OCI-M1 (cell line): ENCODE results near the gene EFCAB8.
"Not testable (repeated sequence)": the region's sequence is repeated elsewhere in the genome, so short reads cannot be mapped to it uniquely, and the experiment has no call there.

ENCODE experiments used
- DNase-seq: peaks from one replicate; lab custom pipeline; 2025; lab: John Stamatoyannopoulos, UW

Gene EFCAB8

DNA sequence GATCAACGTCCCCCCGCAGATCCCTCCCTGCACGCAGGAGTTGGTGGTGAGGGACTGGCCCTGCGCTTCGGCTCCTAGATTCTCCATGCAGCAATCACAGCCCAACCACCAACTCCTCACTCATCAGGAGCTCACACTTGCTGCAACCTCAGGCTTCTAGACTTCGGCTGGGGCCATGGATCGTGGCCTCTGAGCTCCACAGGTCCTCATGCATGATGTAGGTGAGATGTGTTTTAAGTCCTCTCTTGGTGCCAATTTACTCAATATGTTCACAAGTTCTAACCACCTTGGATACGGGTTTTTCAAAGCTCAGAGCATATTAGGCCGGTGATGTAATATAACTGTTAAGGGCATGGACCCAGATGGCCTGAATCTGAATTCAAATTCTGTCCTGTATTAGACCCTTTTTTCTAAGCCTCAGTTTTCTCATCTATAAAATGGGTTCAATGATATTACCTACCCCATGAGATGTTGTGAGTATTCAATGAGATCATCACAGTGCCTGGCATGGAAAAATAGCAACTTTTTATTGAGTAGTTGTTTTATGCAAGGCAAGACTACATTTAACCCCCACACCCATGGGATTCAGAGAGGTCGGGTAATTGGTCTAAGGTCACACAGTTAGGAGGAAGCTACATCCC is 114.5 kb downstream of the EFCAB8 start:
- DNase-seq: no peak

DNA sequence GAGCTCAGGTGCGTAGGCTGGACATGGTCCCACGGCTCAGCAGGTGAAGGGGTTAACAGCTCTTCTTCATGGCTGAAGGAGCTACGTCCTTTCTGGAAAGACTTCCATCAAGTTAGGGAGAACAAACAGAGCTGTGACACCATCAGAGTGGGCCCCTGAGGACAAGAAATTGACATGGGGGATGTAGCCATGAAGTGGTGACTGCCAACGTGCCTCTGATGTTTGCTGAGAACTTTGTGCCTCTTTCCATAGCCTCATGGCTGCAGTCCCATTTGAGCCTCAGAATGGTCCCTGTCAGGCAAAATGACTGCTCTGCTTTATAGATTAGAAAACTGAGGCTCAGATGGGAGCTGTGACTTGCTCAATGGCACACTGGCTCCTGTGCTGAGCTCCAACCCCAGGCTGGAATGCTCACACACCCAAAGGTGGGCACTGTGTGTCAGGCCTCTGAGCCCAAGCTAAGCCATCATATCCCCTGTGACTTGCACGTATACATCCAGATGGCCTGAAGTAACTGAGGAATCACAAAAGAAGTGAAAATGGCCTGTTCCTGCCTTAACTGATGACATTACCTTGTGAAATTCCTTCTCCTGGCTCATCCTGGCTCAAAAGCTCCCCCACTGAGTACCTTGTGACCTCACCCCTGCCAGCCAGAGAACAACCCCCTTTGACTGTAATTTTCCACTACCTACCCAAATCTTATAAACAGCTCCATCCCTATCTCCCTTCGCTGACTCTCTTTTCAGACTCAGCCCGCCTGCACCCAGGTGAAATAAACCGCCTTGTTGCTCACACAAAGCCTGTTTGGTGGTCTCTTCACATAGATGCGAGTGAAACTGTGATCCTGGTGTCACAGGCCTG is 115.7 kb downstream of the EFCAB8 start:
- DNase-seq: not testable (repeated sequence)

DNA sequence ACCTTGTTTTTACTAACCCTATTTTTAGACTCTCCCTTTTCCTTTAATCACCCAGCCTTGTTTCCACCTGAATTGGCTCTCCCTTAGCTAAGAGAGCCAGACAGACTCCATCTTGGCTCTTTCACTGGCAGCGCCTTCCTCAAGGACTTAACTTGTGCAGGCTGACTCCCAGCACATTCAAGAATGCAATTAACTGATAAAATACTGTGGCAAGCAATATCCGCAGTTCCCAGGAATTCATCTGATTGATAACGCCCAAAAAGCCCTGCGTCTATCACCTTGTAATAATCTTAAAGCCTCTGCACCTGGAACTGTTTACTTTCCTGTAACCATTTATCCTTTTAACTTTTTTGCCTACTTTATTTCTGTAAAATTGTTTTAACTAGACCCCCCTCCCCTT is 116.4 kb downstream of the EFCAB8 start:
- not testable (repeated sequence) for DNase-seq

DNA sequence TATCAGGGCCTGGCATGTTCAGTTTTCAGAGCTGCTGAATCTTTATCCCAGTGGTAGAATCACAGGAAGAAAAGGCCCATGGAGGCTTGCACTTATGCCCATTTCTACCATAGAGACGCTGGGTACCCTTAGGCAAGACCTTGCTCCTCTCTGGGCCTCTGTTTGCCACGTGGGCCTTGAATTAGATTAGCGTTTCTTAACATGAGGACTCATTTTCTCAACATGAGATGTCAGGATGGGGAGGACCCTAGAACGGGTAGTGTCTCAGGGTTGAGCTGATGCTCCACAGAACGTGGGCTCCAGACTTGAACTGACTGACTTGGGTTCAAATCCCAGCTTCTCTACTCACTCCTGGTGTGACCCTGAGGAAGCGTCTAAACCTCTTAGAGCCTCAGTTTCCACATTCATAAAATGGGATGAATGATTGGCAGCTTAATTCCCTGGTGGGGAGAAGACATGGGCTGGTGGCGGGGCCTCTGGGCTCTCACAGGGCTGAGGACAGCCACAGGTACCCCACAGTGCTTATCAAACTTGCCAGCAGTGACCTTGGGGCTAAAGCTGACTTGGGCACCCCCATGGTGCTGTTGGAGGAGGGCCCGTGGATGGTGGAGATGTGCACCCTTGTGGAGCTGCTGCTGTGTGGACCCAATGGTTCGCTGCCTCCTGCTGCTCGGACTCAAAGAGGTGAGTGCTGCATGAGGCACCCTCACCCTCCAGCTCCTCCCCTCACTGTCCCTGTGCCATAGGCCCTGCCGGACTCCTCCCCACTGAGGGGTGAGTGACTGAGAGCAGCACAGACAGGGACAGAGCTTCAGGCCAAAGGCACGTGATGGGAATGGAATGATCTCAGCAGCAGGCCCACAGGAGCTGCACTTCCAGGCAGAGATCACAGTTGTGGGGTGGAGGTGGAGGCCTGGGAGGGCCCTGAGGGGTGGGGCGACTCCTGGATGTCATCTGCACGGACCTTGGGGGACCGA is 117.3 kb downstream of the EFCAB8 start:
- no peak for DNase-seq

DNA sequence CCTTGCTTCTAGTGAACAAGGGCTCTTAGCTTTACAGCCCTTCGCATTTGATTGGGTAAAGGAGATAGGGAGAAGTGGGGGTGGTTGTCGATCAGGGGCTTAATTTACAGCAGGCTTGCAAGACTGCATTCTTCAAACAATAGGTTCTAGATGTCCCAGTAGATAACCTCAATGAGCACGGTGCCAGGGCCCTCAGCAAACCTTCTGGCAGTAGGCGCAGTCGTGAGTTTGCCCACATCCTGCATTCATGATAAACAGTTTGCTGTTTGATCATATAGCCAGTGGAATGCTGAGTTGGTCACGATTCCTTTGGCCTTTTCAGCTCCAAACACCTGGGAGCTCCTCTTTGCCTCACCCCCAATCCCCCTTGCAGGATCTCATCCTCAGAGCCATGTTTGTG is 118.0 kb downstream of the EFCAB8 start:
- DNase-seq: no peak

DNA sequence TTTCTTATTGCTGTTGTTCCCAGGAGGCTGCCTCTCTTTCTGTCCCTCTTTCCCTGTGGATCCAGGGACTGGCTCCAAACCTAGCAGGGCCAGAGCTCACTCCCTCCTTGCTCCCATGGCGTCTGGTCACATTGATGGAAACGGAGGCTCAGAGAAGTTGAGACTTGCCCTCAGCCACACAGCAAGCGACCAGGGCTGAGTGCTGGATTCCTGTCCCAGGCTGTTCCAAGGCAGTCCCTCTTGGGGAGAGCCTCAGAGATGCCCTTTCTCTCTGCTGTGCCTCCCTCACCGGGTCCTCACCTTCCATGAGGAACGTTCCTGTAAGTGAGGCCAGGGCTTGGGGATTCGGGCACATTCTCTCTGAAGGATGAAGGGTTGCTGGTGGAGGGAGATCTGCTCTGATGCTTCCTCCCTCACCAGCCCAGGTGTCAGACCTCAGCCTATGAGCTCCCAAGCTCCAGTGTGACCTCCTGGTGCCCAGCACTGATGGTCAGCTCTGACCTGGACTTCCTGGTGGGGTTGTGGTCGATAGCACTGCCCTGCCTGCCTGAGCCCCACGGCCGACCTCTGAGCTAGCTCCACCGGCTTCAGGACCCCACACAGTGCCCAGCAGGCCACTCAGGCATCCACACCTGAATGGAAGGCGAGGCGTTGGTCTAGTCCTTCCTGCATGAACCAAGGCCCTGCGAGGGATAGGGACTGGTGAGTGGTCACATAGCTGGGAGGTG is 118.7 kb downstream of the EFCAB8 start:
- DNase-seq: no peak

DNA sequence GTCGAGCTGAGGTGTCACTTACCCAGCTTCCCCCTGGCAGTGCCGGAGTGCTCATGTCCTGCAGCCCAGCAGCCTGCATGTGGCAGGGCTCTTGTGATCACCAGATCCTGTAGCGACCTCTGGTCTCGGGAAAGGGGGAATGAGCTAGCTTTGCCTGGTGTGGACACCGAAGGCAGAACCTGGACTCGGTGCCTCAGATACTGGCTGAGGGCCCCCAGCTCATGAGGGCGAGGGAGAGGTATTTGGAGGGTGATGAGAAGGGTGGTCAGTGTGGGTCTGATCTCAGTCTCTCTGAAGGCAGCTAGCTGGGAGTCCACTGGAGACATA is 119.2 kb downstream of the EFCAB8 start:
- no peak for DNase-seq

DNA sequence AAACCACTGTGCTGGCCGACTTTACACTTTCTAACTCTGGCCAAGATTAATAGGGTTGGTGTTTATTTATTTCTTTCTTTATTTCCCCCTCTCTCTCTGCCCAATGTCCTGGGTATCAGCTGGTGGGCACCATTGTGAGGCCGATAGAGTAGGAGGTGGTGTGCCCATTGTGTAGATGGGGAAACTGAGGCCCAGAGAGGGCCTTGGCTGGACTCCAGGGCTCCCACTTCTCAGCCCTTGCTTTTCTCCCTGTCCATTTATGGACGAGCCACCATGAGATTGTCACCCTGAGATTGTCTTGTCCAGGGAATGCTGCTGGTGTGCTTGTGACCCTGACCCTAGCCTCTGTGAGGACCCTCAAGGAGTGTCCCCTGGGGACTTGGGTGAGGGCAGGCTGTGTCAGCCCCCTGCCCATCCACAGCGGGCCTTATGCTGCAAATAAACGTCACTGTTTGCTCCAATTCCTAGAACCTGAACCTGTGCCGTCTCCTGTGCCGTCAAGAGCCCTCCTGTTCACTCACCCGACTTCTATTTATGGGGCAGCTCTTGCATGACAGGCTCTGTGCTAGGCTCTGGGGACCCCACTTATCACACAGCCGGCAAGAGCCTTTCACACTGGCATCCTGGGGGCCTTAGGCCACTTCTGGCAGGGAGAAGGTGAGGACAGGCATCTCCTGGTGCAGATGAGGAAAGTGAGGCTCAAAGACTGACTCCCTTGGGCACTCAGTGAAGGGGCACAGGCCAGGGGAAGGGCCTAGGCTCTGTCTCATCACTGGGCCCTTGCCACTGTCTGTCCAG is 120.7 kb downstream of the EFCAB8 start:
- DNase-seq: no peak

DNA sequence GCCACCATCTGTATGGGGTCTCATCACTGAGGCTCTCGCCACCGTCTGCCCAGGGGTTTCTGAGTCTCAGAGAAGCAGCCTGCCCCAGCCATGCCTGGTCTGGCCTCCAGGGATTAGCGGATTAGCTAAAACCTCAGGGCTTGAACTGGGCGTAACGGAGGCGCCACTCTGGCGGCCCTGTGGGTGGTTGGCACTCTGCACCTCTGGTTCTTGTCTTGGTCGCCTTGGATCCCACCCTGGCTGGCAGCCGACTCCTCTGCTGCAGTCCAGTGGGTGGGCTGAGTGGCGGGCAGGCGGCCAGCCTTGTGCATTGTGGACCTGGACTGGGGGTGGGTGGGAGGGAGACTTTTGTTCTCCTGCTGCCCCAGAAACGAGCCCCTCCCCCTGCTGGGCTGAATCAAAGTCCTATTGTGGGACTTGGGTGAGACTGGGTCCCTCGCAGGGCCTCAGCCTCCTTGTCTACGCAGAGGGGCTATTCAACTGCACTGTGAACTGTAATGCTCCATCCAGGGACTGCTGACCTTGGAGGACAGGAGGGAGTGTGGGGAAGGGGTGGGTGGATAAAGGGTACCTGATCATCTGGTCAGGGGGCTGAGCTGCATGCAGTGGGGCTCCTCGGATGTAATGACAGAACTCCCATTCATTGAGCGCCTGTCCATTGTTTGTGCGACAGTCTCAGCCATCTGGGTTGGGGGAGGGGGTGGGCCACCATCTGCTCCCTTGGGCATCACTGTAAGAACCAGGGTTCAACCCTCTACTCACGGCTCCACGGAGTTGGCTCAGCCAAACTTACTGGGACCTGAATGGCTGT is 121.6 kb downstream of the EFCAB8 start:
- no peak for DNase-seq

DNA sequence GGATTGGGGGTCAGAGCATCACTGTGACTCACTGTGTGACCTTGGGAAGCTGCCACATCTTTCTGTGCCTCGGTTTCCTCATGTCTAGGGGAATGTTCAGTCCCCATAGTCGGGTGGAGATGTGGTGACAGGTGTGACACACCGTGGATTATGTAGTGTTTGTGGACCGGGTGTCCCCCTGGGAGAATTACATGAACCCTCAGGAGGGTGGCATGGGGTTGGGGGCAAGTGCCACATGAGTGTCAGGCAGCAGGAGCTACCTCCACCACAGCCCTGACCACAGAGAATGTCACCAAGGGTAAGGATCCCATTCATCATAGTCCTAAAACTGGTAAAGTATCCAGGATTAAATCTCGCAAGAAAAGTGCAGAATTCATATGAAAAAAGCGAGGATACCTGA is 122.3 kb downstream of the EFCAB8 start:
- DNase-seq: no peak

DNA sequence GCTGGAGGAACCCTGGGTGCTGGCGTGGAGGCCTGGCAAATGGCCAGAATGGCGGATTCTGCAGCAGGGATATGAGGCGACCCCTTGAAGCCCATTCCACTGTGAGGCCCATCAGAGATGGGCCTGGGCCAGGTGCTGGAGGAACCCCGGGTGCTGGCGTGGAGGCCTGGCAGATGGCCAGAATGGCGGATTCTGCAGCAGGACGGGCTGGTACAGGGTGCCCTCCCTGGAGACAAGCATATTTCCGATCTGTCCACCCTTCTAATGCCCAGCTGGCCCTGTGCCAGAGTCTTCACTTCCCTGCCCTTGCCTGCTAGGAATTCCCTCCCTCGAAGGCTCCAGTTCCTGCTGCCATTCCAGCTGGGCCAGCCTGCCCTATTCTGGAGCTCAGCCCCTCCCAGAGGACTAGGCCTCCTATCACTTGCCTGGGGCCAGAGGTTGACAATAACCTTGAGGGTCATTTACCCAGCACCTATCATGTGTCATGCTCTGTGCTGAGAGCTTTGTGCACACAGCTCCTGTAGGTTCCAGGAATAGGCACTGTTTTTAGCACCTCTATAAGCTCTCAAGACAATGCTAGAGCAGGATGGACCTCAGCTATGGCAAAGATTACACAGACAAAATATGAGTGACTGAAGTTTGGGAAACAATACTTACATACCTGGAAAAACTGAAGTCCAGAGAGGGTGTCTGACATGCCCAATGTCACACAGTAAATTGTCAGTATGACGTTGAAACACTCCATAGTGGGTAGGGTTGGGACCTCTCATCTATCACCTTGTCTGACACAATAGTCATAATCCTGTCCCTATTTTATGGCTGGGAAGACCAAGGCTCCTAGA is 124.1 kb downstream of the EFCAB8 start:
- no peak for DNase-seq

DNA sequence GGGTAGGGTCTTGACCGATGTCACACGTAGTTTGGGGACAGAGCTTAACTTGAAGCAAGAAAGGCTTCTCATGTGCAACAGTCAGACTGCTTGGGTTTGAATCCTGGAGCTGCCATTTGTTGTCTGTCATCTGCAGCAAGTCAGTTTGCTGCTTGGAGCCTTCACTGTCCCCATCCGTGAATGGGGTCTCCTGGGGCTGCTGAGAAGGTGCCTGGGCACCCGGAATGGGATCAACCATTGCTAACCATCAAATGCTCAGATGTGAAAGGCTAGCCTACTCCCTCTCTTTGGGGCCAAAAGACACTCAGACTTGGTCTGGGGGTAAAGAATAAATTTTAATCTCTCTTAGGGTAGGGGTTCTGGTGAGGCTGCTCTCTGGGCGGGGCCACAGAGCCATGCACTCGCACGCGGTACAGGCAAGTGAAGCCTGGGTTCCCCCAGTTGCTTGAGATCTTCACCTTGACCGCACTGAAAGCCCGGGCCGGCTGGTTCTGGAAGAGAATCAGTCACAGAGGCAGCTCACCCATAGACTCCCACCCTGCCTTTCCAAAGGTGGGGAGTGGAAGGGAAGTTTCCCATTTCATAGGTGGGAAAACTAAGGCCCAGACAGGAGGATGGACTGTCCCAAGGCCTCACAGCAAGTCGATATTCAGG is 124.9 kb downstream of the EFCAB8 start:
- no peak for DNase-seq

DNA sequence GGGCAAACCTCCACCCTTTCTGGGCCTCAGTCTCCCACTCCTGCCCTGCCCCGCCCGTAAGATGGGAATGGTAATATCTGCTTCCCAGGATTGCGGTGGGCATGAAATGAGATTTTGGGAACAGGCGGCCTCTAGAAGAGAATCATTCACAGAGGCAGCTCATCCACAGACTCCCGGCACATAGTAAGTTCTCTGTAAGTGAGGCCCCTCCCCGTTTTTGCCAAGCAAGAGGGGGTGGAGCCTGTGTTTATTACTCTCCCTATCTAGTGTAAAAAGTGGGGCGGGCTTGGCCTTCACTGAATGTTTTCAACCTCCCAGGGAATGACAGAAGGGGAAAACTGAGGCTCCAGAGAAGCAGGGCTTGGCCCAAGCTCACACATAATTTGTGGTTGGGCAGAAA is 125.5 kb downstream of the EFCAB8 start:
- peak; percentile 13 for DNase-seq

DNA sequence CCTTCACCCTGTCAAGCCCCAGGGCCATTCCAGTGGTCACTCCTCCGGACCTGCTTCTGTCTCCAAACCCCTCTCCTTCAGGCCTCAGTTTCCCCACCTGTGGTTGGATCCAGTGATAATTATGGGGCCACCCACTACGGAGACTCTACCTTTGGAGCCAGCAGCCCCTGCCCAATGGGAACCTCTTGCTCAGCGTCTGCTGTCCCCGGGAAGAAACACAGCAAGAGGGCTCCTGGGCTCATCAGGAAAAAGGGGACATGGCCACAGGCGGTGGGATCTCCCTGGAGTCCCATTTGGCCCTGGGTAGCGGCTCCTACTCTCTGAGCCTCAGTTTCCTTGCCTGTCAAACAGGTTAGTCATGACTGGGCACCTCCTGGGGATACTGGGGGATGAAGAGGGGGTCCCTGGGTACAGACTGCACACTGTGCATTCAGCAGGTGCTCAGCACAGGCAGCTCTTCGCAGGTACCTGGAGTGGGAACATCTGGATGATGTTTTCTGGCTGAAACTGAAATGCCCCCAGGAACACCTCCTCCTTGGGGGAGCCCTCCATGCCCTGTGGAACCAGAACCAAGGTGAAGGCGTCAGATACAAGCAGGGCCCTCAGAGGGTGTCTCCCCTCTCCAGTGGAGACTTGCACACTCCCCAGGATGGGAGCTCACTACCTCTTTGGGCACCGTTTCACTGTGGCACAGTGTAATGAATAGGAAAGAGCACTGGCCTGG is 126.1 kb downstream of the EFCAB8 start:
- no peak for DNase-seq

DNA sequence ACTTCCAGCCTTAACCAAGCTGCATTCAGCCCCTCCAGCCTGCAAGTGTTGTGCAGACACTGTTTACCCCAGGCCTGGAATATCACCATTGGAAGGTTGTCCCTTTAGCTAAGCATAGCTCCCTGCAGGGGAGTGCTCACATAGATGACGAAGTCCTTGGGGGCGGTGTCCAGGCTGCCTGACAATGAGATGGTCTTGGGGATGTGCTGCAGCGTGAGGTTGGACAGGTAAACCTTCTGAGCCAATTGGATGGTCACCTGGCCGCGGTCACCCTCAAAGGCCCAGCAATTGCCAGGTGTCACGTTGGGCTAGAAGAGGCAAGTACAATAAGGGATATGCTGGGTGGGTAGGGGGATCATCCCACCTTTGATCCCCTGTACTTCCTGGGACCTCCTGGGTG is 126.9 kb downstream of the EFCAB8 start:
- no peak for DNase-seq

DNA sequence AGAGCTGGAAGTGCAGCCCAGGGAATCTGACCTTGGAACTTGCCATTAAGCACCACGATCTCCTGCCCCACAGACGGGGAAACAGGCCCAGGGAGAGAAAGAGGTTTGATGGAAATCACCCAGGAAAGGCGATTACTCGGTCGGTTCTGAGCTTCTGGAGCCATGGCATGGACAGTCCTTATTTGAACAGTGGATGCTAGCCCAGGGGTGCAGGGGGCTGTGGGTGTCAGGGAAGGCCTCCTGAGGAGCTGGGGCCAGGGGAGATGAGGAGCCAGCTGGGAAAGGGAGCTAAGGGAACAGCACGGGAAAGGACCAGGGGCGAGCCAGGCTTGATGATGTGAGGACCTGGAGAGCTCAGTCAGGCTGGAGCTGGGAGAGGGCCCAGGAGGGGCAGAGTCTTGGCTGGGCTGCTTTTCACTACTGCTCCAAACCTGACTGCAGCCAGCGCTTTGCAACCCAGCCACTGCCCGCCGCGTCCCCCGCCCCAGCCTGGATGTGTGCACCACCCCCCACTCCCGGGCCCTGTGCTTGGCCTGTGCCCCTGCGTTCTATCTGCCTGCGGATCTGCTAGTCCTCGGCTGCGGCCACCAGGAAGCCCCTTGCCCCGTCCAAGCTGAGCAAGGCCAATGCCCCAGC is 127.7 kb downstream of the EFCAB8 start:
- no peak for DNase-seq

DNA sequence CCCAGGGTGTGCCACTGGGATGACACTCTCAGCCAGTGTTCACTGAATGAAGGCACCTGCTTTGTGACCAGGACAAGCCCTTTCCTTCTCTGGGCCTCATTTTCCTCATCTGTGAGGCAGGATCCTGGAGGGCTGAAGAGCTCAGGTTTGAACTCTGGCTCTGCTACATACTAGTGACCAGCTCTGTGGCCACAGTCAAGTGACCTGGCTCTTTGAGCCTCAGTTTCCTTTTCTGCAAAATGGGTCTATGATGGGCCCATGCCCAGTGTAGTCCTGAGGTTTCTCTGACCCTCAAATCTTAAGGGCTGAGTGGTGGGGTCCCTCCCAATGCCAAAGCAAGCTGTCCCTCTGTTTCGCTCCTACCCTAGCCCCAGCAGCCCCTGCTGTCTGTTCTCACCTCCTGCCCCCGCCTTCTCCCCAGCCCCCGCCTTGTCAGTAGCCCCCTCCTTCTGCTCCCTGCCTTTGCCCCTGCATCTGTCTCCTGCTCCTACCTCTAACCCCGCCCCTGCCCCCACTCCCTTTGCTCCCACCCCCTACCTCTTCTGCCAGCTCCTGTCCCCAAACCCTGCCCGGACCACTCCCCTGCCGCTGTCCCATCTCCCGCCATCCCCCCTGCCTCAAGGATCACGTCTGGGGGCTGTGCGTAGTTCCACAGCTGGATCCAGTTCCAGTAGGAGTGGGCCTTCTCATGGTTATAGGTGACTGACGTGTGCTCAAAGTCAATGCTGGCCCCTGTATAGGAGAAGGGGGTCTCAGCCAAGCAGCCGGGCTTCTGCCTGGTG is 128.5 kb downstream of the EFCAB8 start:
- DNase-seq: no peak
